Measurements from ENCODE around the gene VCX3A. TPM values are rescaled to one million over a fixed set of nuclear protein-coding genes. Genes with fewer than 3 reads are reported as not detected.
"Not testable (repeated sequence)": the region's sequence is repeated elsewhere in the genome, so short reads cannot be mapped to it uniquely, and the experiment has no call there.

VCX3A gene
- not detected for total RNA-seq

- H3K4me1 ChIP-seq; H3K27me3 ChIP-seq; H3K27ac ChIP-seq; H3K36me3 ChIP-seq; intact Hi-C loops (cut with DNase I); H3K4me3 ChIP-seq; DNase-seq (ENCODE audit: extremely low spot score in 2 of 2); H3K9me3 ChIP-seq: not testable (repeated sequence)
These were observed at the start of gene VCX3A for GRCh38 chrX:6535018-6535417. Gene VCX3A, minus strand, starts transcription at chrX:6535118. Its CDS starts 621 bp downstream, at chrX:6534497.

DNA sequence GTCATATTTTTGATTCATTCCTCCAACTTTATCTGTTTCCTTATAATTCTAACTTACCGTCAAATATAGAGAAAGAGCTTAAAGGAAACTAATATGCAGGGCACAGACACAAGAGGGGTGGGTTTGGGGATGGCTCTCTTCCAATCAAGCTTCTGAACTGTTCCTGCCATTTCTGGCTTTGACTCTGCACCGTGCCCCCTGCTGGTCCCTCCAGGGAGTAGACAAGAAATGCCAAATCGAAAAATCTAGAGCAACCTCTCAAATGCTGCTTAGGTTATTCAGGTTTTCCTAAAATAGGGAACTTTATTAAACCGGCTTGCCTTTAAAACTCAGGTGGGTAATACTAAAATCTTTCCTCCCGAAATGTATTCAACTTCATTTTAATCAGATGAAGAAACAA is 39.8 kb upstream of the VCX3A start:
- no peak for DNase-seq (ENCODE audit: extremely low spot score in 2 of 2)
- TF ChIP-seq POLR2AphosphoS5 (IDR thresholded peaks at IDR 0.05; ENCODE audit: insufficient read depth in 1 of 2, low read depth in 1 of 2): no peak
- TF ChIP-seq, protein P1, sequence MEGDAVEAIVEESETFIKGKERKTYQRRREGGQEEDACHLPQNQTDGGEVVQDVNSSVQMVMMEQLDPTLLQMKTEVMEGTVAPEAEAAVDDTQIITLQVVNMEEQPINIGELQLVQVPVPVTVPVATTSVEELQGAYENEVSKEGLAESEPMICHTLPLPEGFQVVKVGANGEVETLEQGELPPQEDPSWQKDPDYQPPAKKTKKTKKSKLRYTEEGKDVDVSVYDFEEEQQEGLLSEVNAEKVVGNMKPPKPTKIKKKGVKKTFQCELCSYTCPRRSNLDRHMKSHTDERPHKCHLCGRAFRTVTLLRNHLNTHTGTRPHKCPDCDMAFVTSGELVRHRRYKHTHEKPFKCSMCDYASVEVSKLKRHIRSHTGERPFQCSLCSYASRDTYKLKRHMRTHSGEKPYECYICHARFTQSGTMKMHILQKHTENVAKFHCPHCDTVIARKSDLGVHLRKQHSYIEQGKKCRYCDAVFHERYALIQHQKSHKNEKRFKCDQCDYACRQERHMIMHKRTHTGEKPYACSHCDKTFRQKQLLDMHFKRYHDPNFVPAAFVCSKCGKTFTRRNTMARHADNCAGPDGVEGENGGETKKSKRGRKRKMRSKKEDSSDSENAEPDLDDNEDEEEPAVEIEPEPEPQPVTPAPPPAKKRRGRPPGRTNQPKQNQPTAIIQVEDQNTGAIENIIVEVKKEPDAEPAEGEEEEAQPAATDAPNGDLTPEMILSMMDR (IDR thresholded peaks at IDR 0.05): no peak
- TF ChIP-seq POLR2A (IDR thresholded peaks at IDR 0.05): no peak
- no peaks in the 10 kb centered on the region for H3K4me1 ChIP-seq
- intact Hi-C loops (cut with DNase I): no loop called here
- H3K27me3 ChIP-seq: no peaks in the 10 kb centered on the region
- H3K36me3 ChIP-seq: no peaks in the 10 kb centered on the region
- no peak overlapping the region for H3K27ac ChIP-seq
- no peaks in the 10 kb centered on the region for H3K9me3 ChIP-seq
- no peak overlapping the region for H3K4me3 ChIP-seq

DNA sequence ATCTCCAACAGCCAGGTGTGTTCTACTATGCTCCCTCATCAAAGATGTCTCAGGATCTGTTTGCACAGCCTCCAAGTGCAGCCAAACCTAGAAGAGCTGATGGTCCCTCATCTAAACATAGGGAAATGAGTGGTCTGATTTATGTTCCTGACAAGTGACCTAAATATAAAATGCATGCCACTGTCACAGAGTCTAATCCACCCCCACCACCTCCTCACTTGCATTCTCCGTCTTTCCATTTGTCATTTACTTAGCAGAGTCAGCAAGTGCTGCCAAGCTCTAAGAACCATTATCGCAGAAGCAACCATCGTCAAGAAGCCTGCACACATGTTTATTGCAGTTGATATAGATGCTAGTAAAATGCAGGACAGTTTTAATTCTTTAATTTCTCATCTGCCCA is 33.1 kb upstream of the VCX3A start:
- no peak for DNase-seq (ENCODE audit: extremely low spot score in 2 of 2)
- H3K36me3 ChIP-seq: no peaks in the 10 kb centered on the region
- no peaks in the 10 kb centered on the region for H3K9me3 ChIP-seq
- TF ChIP-seq, protein P1 (IDR thresholded peaks at IDR 0.05): no peak
- TF ChIP-seq POLR2A (IDR thresholded peaks at IDR 0.05): no peak
- TF ChIP-seq POLR2AphosphoS5 (IDR thresholded peaks at IDR 0.05; ENCODE audit: insufficient read depth in 1 of 2, low read depth in 1 of 2): no peak
- no peak overlapping the region for H3K27ac ChIP-seq
- no peaks in the 10 kb centered on the region for H3K27me3 ChIP-seq
- intact Hi-C loops (cut with DNase I): no loop called here
- no peak overlapping the region for H3K4me3 ChIP-seq
- no peaks in the 10 kb centered on the region for H3K4me1 ChIP-seq

DNA sequence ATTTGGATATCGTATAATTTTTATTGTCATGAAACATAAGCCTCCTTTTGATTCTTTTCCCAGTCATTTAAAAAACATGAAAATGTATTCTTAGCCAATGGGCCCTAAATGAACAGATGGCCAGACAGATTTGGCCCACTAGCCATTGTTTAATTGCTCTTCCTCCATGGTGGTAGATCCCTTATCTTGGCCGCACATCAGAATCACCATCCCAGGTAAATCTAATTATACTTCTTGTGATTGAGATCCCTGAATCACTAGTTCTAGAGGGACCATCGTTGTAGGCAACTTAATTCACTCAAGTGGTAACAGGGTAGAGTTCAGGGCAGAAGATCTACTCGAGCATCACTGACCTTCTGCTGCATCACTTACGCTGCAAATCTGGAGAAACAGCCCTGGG is 24.1 kb upstream of the VCX3A start:
- Histone ChIP-seq H3K4me3 (no peak overlapping the region), H3K4me1 (no peaks in the 10 kb centered on the region), H3K36me3 (no peaks in the 10 kb centered on the region), H3K27ac (no peak overlapping the region), H3K9me3 (no peaks in the 10 kb centered on the region), H3K27me3 (no peaks in the 10 kb centered on the region)
- TF ChIP-seq, protein P1 (IDR thresholded peaks at IDR 0.05): no peak
- TF ChIP-seq POLR2AphosphoS5 (IDR thresholded peaks at IDR 0.05; ENCODE audit: insufficient read depth in 1 of 2, low read depth in 1 of 2): no peak
- no peak for TF ChIP-seq POLR2A (IDR thresholded peaks at IDR 0.05)
- no peak for DNase-seq (ENCODE audit: extremely low spot score in 2 of 2)
- intact Hi-C loops (cut with DNase I): no loop called here

DNA sequence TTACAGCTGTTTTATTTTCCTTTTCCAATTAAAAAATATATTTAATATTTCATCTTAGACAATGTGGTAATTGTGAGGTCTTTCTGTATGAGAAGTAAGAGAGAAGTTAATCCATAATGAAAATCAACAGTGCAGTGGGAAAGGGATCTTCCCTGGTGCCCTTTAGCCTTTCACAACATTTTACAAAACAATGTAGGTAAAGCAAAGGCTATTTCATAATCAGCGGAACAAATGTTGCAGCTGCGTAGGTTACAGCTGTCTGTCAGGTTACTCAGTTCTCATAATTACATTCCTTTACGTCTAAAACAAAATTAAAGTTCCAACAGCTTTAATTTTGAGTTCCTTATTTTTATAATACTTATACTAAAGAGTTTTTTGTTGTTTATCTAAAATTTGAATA is 22.8 kb upstream of the VCX3A start:
- Histone ChIP-seq H3K36me3 (no peaks in the 10 kb centered on the region), H3K9me3 (no peaks in the 10 kb centered on the region), H3K27me3 (no peaks in the 10 kb centered on the region), H3K27ac (no peak overlapping the region), H3K4me1 (no peaks in the 10 kb centered on the region), H3K4me3 (no peak overlapping the region)
- intact Hi-C loops (cut with DNase I): no loop called here
- TF ChIP-seq, protein P1 (IDR thresholded peaks at IDR 0.05): no peak
- no peak for TF ChIP-seq POLR2A (IDR thresholded peaks at IDR 0.05)
- no peak for DNase-seq (ENCODE audit: extremely low spot score in 2 of 2)

DNA sequence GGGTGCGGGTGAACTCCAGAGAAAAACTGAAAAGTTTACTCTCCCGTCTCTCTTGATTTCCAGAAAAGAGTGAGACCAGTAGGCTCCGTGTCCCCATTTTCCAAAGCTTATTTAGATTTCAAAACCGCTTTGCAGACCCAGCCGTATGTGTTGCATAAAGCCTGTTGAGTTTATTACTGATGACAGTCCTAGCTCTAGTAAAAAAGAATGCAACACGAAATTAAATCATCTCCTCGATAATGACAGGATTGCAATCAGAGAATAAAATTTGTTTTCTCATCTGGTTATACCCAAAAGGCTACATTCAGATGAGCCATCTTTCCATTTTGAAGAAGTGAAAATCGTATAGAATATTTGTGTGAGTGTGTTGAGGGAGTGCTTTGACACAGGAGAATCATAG is 16.1 kb upstream of the VCX3A start:
- no peaks in the 10 kb centered on the region for H3K36me3 ChIP-seq
- H3K4me3 ChIP-seq: no peak overlapping the region
- no peak overlapping the region for H3K27ac ChIP-seq
- intact Hi-C loops (cut with DNase I): no loop called here
- TF ChIP-seq, protein P1 (IDR thresholded peaks at IDR 0.05): no peak
- TF ChIP-seq POLR2AphosphoS5 (IDR thresholded peaks at IDR 0.05; ENCODE audit: insufficient read depth in 1 of 2, low read depth in 1 of 2) (no peak), POLR2A (IDR thresholded peaks at IDR 0.05) (no peak)
- no peak for DNase-seq (ENCODE audit: extremely low spot score in 2 of 2)
- H3K9me3 ChIP-seq: no peaks in the 10 kb centered on the region
- H3K27me3 ChIP-seq: no peaks in the 10 kb centered on the region
- H3K4me1 ChIP-seq: no peaks in the 10 kb centered on the region

Data from vagina (tissue), 2 donors.